ENCODE data around the gene MSI2. TPM values are rescaled to one million over a fixed set of nuclear protein-coding genes. Genes with fewer than 3 reads are reported as not detected.

MSI2 gene
- polyA plus RNA-seq, 1 of the 3 experiments (the other 2 are of a cell fraction), result 24.1 TPM

DNA sequence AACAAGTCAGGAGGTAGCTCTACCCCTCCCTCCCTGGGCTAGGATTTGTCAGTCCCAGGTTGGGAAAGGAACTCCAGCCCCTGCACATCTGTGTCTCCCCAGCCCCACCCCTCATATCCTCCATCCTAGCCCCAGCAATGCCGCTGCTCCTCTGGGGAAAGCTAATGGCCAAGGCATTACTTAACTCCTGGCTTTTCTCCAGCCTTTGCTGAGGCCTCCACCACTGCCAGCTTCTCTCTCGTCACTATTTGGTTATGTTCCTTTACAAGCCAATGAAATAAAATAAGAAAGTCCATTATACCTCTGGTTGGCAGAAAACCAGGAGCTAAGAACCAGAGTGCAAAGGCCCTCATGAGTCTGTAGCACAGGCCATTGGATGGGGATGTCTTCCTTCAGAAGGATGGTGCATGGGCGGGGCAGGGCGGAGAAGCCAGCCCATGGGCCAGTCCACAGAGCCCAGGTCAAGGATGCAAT lies 317.8 kb downstream of the MSI2 start (continued):
- TF ChIP-seq, protein P1, sequence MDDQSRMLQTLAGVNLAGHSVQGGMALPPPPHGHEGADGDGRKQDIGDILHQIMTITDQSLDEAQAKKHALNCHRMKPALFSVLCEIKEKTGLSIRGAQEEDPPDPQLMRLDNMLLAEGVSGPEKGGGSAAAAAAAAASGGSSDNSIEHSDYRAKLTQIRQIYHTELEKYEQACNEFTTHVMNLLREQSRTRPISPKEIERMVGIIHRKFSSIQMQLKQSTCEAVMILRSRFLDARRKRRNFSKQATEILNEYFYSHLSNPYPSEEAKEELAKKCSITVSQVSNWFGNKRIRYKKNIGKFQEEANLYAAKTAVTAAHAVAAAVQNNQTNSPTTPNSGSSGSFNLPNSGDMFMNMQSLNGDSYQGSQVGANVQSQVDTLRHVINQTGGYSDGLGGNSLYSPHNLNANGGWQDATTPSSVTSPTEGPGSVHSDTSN (IDR thresholded peaks at IDR 0.05), result no peak
- TF ChIP-seq, protein P2, sequence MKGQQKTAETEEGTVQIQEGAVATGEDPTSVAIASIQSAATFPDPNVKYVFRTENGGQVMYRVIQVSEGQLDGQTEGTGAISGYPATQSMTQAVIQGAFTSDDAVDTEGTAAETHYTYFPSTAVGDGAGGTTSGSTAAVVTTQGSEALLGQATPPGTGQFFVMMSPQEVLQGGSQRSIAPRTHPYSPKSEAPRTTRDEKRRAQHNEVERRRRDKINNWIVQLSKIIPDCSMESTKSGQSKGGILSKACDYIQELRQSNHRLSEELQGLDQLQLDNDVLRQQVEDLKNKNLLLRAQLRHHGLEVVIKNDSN (IDR thresholded peaks at IDR 0.05; ENCODE audit: borderline replicate concordance, low read depth), result no peak
- TF ChIP-seq YY1 (IDR thresholded peaks at IDR 0.05; ENCODE audit: low read depth), result no peak

DNA sequence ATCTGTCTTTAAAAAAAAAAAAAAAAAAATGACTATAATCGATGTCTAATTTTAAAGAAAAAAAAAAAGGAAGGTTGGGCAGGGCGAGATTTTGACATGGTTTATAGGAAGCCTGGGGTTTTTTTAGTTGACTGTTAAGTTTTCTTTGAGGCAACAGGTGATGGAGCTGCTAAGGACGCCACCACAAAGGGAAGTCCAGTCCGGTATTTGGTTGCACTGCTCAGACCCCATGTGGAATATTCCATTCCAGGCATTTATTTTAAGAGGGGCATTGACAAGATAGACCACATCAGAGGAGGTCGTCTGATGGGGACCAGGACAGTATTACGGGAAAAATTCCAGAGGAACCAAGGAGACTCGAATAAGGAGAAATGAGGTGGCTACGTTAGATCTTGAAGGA lies 320.4 kb downstream of the MSI2 start:
- CTCF ChIA-PET, result interaction anchor here (0.6 to 3.6 kb wide), 5 partner anchors 9 to 447 kb away, joined by 3 to 12 read pairs (median 4); no protein-coding TSS in a partner anchor

More for the DNA sequence above, 320.4 kb downstream of the MSI2 start:
- no peak for TF ChIP-seq FOXJ3 (CRISPR knock-in tag; IDR thresholded peaks at IDR 0.05)
- TF ChIP-seq FOSL2 (IDR thresholded peaks at IDR 0.05; ENCODE audit: borderline replicate concordance, low read depth), result no peak
- no peak for TF ChIP-seq TCF12 (IDR thresholded peaks at IDR 0.05)
- TF ChIP-seq, protein P3, sequence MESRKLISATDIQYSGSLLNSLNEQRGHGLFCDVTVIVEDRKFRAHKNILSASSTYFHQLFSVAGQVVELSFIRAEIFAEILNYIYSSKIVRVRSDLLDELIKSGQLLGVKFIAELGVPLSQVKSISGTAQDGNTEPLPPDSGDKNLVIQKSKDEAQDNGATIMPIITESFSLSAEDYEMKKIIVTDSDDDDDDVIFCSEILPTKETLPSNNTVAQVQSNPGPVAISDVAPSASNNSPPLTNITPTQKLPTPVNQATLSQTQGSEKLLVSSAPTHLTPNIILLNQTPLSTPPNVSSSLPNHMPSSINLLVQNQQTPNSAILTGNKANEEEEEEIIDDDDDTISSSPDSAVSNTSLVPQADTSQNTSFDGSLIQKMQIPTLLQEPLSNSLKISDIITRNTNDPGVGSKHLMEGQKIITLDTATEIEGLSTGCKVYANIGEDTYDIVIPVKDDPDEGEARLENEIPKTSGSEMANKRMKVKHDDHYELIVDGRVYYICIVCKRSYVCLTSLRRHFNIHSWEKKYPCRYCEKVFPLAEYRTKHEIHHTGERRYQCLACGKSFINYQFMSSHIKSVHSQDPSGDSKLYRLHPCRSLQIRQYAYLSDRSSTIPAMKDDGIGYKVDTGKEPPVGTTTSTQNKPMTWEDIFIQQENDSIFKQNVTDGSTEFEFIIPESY (IDR thresholded peaks at IDR 0.05; ENCODE audit: borderline replicate concordance, low read depth), result no peak
- TF ChIP-seq SIN3A (IDR thresholded peaks at IDR 0.05; ENCODE audit: borderline replicate concordance, low read depth, low read length), result no peak
- TF ChIP-seq RAD21 (IDR thresholded peaks at IDR 0.05; ENCODE audit: low read length), result no peak
- TF ChIP-seq CHD2 (IDR thresholded peaks at IDR 0.05; ENCODE audit: low read length, partially characterized antibody), result no peak
- no peak for TF ChIP-seq JUND (IDR thresholded peaks at IDR 0.05)
- TF ChIP-seq POLR2AphosphoS5 (IDR thresholded peaks at IDR 0.05; ENCODE audit: low read depth, low read length), result no peak
- no peak for TF ChIP-seq TAF1 (IDR thresholded peaks at IDR 0.05; ENCODE audit: borderline replicate concordance, low read depth, low read length)
- TF ChIP-seq, protein P1 (IDR thresholded peaks at IDR 0.05), result no peak
- no peak for TF ChIP-seq ELF1 (IDR thresholded peaks at IDR 0.05)
- Histone ChIP-seq H3K9me2 (no peaks in the 10 kb centered on the region), H3K4me3 (ENCODE audit: low read depth in 2 of 2, low read length in 1 of 2) (no peak overlapping the region), H3K4me2 (no peak overlapping the region), H3K9me3 (no peaks in the 10 kb centered on the region), H3K9ac (no peak overlapping the region), H3K27ac (ENCODE audit: low read depth in 2 of 2, low read length in 1 of 2) (peak overlapping the region in 1 of 2 experiments; percentile 84; a peak in 1 of 4 replicates), H2AFZ (ENCODE audit: low read depth) (no peak overlapping the region), H4K20me1 (ENCODE audit: insufficient read depth) (no peaks in the 10 kb centered on the region), H3K79me2 (ENCODE audit: insufficient read depth) (no peaks in the 10 kb centered on the region), H3K27me3 (ENCODE audit: insufficient read depth) (no peaks in the 10 kb centered on the region), H3K4me1 (ENCODE audit: control insufficient read depth in 1 of 2, insufficient read depth in 2 of 2, low read depth in 1 of 2, low read length in 1 of 2) (peaks cover 0 to 68% of the 10 kb centered on the region in 2 experiments; a peak in 3 of 4 replicates), H3K36me3 (replicated peaks in 1 of 2; ENCODE audit: control insufficient read depth in 1 of 2, insufficient read depth in 2 of 2, low read length in 1 of 2) (no peaks in the 10 kb centered on the region), H3F3A (replicated peaks; ENCODE audit: insufficient read depth) (no peaks in the 10 kb centered on the region)
- POLR2A ChIA-PET, result no interaction called here
- DNase-seq, result no peak
- 91% methylated on average over 8 of the region's 8 CpGs for WGBS (ENCODE audit: low lambda C conversion rate)
